Measurements from ENCODE around the gene GPS1.

GPS1 gene

DNA sequence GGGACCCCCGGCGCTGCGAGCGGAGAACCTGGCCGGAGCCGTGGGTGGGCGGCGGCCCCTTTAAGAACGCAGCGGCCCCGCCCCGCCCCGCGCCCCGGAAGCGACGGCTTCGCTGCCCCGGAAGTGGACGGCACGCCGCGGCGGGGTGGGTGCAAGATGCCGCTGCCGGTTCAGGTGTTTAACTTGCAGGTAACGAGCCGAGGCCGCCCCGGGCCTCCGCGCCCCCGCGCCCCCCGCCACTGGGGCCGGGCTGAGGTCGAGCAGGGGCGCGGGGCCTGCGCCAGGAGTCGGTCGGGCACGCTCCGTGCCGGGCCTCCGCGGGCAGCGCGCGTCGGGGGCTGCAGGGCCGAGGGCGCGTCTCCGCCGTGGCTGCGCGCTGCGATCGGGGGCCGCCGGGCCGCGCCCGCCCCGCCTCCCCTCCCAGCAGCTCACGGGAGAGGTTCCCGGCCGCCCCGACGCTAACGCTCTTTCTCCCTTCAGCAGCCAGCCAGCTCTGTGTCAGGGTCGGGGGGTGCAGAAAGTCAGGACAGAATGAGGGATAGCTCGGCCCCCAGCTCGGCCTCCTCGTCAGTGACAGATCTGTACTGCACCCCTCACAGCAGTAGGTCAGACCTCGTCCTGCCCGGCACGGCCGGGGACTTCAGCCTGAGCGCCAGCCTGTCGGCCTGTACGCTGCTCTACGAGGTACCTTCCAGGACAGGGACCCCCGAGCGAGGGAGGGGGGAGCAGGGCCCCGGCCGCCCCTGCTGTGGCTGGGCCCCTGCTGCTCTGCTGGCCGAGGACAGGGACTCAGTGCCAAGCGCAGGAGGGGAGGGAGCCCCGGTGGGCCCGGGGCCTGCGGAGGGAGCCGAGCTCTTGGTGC, at the start of gene GPS1, which contains the start of gene RFNG:
Gene GPS1, plus strand, starts transcription at position 123 of the 862 bp plus-strand sequence. Its CDS starts 34 bp downstream, at position 157.
Gene RFNG, minus strand, starts transcription at position 36 of the 862 bp plus-strand sequence. CDS start 45 bp downstream, outside the sequence.
- peak; percentile 68 for DNase-seq

DNA sequence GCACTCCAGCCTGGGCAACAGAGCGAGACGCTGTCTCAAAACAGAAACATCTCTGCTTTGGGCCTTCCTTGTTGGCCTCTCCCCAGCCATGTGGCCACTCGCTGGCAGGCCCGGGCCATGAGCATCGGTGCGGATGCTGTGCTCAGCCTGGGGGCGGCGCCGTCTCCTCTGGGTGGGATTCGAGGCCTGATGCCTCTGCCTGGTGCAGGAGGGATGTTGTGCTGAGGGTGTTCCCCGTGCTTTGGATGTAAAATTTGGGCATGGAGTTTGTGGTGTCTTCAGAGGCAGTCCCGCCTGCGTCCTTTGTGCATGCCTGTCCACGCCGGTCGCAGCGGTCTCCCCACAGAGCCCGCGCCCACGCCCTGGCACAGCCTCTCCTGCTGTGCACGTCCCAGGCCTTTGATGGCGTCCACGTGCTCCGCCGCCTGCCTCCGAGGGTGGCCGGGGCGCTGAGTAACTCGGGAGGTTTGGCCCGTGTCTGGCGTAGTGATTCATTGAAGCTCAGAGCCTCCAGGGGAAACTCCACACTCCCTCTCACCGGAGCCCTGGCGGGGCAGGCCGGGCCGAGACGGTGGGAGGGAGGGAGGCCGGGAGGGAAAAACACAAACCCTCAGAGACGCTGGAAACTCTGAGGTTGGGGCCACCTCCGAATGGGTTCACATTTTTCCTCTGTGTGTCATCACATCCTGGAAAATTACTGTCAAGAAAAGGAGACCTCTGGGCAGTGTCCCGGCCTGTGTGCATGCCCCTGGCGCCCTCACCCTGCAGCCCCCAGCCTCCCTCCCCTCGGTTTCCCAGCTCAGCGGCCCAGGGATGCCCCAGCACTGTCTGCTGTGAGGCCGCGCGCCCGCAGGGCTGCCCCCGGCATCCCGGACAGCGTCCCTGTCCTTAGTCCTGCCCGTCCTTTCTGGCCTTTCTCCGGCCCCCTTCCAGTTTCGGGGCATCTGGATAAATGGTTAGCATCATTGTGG, 48.0 kb upstream of the GPS1 start:
- DNase-seq = no peak

DNA sequence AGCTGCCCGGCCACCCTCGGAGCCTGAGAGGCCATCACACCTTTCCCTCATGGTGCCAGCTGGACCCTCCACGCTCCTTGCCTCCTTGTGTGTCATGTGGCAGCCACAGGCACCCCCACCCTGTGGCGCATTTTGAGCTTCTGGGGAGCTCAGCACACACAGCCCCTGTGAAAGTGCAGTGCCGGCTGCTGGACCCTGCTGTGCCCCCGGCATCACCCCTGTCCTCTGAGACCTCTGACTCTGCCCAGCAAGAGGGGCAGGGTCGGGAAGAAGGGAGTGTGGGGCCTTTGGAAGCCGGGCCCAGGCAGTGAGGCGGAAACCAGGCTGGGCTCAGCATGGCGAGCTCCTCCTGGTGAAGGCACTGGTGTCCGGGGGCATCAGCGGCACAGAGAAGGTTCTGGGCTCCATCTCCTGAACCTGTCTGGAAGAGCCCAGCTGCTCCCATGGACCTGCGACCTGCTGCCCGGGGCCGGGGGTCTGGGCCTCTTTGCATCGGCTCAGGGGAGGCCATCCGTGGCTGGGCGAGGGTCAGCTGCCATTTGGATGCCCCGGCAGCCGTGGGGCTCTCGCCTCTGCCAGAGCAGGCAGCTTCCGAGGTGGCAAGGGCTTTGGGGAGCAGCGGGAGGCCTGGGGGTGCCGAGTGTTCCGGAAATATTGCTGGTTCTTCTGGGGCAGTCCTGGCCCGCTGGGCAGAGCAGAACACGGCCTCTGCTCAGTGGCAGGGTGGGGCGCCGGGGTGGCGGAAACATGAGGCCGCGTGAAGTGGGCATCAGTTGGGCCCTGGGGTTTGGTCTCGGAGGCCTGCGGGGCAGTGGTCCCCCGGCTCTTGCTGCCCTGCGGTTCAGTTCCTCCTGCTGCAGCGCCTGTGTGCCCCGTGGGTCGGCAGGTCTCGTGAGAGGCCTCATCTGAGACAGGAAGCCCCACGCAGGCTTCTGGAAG, 46.9 kb upstream of the GPS1 start:
- DNase-seq = no peak

DNA sequence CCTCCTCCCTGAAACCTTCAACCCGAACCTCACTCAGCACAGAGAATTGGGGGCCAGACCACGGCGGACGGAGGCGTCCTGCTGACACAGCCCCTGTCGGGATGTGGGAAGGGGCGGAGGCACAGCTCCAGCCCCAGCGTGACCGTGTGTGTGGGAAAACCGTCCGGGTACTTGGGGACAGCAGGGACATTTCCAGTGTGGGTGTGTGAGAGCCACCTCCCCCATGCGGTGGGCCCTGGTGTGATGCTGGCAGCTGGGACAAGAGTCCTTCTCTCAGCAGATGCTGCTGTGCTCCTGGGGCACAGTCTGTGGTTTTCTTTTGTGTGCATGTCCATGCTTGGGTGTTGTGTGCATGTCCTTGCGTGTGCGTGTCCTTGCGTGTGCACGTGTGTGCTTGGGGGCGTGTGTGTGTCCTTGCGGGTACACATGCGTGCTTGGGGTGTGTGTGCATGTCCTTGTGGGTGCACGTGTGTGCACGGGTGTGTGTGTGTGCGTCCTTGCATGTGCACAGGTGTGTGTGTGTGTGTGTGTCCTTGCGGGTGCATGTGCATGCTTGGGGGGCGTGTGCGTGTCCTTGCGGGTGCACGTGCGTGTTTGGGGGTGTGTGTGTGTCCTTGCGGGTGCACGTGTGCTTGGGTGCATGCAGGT, 45.9 kb upstream of the GPS1 start:
- DNase-seq = no peak

DNA sequence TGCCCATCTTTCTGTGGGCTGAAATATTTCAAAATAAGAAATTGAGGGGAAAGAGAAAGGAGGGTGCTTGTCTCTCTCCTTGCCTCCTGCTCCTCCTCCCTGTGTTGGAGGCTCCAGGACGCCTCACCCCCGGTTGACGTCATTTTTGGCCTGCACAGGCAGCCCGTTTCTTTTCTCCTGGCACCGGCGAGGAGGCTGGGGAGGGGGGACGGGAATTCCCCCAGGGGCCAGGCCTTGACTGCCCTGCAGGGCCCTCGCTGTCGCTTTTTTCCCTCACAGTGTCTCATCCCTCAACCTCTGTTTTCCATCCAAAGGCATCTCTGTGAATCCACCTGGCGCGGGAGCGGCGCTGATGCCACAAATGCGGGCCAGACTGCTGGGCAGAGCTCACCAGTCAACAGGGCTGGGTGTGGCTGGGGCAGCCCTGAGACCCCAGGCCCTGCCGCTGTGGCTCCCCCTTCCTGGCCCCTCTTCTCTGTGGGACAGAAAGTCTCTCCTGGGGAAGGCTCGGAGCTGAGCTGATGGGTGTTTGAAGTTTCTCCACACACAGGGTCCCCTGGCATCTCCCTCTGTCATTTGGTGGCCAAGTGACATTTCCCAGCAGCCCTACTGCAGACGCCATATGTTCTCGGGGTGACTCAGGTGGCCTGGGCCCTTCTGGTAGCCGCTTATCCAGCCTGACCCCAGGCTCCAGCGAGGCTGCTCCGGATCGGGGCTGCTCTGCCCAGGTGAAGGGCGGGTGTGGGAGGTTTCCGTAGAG, 45.0 kb upstream of the GPS1 start:
- no peak for DNase-seq

DNA sequence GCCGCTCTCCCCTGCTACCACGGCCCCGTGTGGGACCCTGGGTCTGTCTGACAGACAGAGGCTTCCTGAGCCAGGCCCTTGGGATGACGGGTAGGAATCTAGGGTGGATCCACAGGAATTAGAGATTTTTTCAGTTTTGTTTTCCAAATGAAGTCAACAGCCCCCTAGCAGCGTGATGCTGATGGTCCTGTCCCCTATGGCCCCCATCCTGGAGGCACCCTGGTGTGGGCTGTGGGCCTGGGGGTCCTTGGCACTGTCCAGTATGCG, 44.5 kb upstream of the GPS1 start:
- no peak for DNase-seq

DNA sequence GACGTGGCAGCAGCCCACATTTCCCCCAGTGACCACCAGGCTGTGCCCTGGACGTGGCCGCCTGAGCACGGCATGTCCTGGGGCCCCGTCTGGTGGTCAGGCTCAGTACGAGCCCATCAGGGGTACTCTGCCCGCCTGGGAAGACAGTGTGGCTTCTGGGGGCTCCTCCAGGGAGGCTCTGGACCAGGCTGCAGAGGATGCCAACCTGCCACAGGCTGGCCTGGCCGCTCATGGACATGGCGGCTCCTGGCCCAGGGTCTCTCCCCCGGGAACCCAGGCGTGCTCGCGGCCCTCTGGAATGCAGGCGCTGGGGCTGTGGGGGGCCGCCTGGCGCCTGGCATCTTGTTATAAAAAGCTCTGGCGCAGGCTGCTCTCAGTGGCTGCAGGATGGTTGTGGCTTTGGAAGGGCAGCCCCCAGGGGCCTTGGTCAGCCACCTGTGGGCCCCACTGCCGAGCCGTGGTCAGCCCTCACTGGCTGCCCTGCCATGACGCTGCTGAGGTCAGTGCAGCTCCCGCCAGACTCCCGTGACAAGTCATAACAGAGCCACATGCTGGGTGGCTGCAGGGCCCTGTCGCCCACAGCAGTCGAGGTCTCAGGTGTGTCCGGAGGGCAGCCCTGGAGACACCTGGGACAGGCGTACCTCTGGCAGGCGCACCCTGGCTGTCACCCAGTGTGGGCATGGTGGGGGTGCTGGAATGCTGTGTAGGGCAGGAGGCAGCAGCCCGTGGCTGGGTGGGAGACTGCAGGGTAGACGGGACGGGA, 44.0 kb upstream of the GPS1 start:
- DNase-seq = no peak

DNA sequence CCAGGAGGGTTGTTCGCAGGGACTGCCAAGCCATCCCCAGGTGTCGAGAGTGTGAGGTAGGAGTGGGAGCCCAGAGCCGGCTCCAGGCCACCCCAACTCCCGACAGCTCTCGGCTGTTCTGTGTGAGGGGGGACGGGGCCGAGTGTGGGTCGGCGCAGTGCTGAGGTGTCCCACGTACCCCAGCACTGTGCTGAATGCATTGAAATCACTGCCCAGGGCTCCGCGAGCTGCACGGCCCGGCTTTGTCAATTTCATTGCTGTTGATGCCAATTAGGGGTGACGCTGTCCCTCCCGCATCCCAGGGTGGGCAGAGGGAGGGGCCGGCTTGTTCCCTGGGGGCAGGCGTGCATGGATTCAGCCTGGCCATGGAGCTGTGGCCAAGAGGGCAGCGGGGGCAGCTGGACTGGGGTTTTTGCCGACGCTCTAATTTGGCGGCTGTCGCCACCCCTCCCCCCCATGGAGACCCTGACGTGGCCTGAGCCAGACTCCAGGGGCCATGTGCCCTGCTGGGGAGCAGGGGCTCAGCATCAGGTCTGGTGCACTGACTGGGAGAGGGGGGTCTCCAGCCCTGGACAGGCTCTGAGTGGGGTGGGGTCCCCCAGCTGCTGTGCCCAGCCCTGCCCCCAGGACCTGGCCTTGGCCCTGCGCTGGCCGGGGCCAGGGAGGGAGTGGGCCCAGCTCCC, 43.3 kb upstream of the GPS1 start:
- no peak for DNase-seq

DNA sequence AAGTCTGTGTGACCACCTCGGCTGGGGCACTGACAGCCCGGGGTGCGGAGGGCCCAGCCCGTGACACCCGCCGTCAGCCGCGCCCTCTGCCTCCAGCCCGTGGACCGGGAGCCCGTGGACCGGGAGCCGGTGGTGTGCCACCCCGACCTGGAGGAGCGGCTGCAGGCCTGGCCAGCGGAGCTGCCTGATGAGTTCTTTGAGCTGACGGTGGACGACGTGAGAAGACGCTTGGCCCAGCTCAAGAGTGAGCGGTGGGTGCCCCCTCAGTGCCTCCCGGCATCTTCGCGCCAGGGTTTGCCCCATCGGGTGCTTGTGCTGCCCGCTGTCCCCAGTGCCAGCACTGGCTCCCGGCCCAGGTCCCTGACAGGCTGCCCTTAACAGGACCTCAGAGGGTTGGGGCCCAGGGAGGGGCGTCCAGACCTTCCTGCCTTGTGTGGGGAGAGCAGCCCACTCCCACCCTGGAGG, 42.7 kb upstream of the GPS1 start:
- DNase-seq = no peak

DNA sequence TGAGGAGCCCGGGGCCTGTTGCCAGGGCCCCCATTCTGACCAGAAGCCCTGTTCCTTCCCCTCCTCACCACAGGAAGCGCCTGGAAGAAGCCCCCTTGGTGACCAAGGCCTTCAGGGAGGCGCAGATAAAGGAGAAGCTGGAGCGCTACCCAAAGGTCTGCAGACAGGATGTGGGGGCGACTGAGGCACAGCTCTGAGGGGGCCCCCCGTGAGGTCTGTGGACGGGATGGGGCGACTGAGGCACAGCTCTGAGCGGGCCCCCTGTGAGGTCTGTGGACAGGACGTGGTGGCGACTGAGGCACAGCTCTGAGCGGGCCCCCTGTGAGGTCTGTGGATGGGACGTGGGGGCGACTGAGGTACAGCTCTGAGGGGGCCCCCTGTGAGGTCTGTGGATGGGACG, 42.3 kb upstream of the GPS1 start:
- DNase-seq = no peak

DNA sequence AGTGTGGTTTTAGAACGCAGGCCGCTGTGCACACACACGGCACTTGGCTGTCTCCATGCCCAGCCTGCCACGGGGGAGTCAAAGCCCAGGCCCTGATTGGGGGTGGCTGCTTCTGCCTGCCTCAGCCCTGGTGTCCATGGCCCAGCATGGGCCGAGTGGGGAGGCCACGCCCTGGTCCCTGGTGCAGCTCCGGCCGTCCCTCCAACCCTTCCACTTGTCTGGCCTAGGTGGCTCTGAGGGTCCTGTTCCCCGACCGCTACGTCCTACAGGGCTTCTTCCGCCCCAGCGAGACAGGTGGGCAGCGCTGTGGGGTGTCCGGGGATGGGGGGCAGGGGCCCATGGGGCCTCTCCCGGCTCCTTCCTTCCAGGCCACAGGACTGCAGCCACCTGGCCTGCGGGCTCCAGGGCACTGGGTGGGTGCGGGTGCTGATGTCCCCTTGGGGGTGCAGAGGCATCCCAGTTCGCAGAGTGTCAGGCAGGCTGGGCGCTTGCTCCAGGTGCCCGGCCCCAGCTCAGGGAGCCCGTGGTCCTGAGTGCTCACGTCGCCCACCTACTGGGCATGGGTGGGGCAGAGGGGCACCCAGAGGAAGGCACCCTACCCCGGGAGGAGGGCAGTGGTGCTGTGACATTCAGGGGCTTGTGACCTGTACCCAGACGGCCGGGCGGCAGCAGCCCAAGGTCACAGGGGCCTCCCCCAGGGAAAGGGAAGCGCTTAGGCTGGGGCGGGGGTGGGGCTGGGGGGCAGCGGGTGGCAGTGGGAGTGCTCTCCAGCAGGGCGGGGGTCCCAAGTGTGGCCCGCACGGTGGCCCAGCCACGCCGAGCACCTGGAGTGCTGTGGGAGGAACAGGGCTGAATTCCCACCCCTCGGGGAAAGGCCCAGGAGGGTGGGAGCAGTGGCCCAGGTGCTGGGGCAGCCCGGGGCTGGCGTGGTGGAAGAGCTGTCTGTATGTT, 40.8 kb upstream of the GPS1 start:
- no peak for DNase-seq

DNA sequence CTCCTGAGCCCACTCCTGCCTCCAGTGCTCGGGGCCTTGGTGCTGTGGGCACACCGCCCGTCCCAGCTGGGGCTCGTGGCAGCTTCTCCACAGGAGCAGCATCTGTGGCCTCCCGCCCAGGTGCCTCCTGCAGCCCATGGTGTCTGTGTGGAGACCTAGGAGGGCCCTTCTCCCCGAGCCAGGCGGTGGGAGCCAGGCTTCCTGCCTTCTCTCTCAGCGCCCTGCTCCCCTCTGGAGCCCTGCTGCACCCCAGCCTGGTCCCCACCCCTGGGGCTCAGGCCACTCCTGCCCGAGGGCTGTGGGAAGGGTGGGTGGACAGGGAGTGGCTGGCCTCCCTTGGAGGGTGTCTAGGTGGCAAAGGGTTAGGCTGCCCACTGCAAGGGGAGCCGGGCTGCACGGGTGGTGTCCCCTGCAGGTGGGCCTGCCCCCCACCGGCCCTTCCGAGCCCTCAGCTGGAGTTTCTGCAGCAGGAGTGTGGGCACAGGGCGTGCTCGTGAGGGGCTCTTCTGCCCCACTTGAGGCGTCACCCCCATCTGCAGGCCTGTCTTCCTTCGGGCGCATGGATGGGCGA, 40.0 kb upstream of the GPS1 start:
- DNase-seq = no peak

DNA sequence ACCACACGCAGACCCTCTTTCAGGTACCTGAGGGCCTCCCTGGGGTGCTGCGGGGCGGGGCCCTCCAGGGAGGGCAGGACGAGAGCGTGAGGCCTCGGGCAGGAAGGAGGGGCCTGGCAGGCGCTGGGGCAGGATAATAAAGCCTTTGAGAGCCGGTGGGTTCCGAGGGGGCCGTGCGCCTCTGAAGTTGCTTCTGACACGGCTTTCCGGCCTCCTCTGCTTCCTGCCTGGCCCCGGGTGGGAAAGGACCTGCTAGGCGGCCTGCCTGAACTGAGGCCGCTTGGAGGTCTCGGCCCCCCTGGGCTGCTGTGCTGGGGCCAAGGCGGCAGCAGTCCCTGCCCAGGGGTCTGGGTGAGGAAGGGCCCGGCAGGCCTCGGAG, 39.4 kb upstream of the GPS1 start:
- DNase-seq = no peak

DNA sequence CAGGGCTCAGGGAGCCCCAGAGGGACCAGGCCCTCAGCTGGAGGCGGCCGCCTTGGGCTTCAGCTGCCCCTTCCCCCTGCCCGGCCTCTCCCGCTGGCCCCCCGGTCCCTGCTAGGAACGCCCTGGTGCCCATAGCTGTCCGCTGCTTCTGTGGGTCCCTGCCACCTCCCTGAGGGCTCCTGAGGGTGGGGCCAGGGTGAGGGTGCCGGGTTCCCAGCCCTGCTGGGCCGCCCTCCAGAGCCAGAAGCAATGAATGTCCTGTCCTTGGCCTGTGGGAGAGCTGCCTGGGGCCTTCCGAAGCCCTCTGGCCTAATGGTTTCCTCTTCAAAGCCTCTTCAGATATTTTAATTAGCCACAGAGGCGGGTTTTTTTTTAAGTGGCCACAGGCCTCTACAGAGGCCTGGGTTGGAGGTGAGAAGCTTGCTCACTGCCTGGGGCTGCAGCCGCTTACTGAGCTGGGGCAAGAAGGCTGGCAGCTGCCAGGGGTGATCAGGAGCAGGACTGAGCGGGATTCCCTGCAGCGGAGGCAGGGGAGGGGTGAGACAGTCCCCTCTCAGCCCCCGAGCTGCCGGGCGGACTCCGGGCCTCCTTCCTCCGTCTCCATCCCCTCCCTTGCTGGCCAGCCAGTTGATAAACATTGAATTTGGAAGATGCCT, 38.9 kb upstream of the GPS1 start:
- no peak for DNase-seq

DNA sequence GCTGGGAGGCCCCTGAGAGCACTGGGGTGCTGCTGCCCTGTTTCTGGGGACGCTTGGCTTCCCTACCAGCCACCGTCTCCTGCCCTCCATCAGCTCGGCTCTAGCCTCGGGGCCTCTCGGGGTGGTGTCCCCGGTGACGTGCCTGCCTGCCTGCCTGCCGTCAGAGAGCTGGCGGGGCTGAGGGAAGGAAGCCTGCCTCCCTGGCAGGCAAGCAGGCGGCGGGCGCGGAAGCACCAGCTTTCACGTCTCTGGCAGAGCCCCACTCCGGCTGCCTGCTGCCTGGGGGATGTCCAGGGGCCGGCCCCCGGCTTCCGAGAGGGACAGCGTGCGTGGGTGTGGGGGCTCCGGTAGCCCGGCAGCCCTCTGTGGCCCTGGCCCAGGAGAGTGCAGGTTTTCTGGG, 38.4 kb upstream of the GPS1 start:
- DNase-seq = no peak

DNA sequence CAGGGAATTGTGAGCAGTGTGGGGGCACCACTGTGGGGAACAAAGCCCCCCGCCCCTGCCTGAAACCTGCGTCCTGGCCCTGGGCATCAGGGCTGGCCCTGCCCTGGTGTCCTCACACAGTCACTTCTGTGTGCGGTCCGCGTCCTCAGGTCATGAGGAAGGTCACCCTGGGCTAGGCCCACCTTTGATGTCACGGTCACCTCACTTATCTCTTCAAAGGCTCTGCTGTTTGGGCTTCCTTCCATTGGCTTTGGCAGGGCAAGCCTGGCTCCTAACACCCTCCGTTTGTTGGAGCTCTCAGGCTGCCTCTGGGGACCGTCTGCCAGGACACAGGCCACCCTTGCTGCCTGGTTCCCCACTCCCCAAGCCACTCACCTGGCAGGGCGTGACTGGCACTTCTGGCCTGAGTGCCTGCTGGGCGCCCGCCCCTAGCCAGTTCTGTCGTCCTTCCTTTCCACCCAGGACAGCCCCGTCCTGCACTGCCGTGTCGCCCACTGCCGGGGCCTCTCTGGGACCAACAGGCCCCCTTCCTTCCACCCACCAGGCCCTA, 37.9 kb upstream of the GPS1 start:
- no peak for DNase-seq

DNA sequence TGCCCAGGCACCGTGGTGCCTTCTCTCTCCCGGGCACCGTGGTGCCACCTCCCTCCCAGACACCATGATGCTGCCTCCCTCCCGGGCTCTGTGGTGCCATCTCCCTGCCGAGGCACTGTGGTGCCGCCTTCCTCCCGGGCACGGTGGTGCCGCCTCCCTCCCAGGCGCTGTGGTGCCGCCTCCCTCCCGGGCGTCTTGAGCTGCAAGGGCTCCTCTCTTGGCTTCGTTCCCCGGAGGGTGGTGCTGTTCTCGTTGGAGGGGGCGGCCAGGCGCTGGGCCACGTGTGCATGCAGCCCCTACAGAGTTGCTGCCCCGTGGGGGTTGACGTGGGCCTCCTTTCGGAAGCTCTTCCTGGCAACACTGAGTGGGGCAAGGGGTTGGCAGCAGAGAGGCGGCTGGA, 37.3 kb upstream of the GPS1 start:
- no peak for DNase-seq

DNA sequence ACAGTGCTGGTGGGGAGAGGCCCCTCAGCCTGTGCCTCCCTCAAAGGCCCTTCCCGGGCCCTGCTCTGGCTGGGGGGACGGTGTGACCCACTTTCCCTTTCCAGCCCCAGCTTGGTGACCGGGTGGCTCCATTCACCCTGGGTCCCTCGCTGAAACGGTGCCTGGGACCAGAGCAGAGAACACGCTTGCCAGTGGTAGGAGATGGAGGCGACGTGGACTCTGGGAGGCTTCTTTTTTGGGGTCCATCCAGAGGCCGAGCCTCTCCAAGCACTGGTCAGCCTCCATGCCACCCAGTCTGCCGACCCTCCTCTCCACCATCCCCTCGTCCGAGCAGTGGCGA, 36.8 kb upstream of the GPS1 start:
- no peak for DNase-seq
